Prostate gland (tissue), 2 donors: ENCODE measurements around the gene LRGUK. TPM values are rescaled to one million over a fixed set of nuclear protein-coding genes. Genes with fewer than 3 reads are reported as not detected.

Source experiments
- DNase-seq: peaks from one replicate; pipeline ENCODE4 v3.0.0-alpha.2; 2019; ENCODE audit warnings: low spot score
- H3K27ac ChIP-seq, 2 donors: fragments of 200-600 bp; sonication (generic); 2 replicates each; pipeline ENCODE4 v1.5.1; 2017 to 2019
- H3K27me3 ChIP-seq: fragments of 200-600 bp; sonication (generic); replicated peaks from 2 replicates; pipeline ENCODE4 v1.5.1; 2019; ENCODE audit not compliant: insufficient read depth
- H3K36me3 ChIP-seq, 2 donors: fragments of 200-600 bp; sonication (generic); 1 replicate in 1 of 2; 2 replicates in 1 of 2; pipeline versions ENCODE4 v1.5.1 to v1.8.1; 2017 to 2019
- H3K4me1 ChIP-seq: fragments of 200-600 bp; sonication (generic); replicated peaks from 2 replicates; pipeline ENCODE4 v1.5.1; 2019
- H3K4me3 ChIP-seq, 2 donors: fragments of 200-600 bp; sonication (generic); 2 replicates each; pipeline ENCODE4 v1.5.1; 2017 to 2019
- H3K9me3 ChIP-seq: fragments of 200-600 bp; sonication (generic); 2 replicates; pipeline ENCODE4 v1.5.1; 2017
- POLR2A ChIP-seq: fragments of 450-650 bp; IDR thresholded peaks from one replicate; pipeline ENCODE4 v1.6.1; 2016; ENCODE audit warnings: antibody characterized with exemption, mild to moderate bottlenecking
- POLR2AphosphoS5 ChIP-seq: sonication (generic); formaldehyde crosslinking; IDR thresholded peaks from one replicate; pipeline ENCODE4 v1.6.1; 2017; ENCODE audit warnings: antibody characterized with exemption
- WGBS: methylation state at CpG from one replicate; pipeline ENCODE4 v1.1.5; 2018; 5-methylcytosine and 5-hydroxymethylcytosine counted together
- intact Hi-C: fragments of 100-400 bp; cut with DNase I; formaldehyde crosslinking; loops from one replicate; pipeline ENCODE4 v1.14.2; 2022
- total RNA-seq, 2 donors: library from RNA; depleted of rRNA; stranded (reverse); fragments of >200 nt; gene quantifications; one replicate each; pipeline ENCODE4 v1.1.0, GENCODE V29; 2016
- TF ChIP-seq, protein P1 (sequence below), 4 experiments: fragments of 200-600 bp in 2 of 4; fragments of 450-650 bp in 2 of 4; sonication (generic) in 2 of 4; IDR thresholded peaks; 1 replicate in 3 of 4; 2 replicates in 1 of 4; pipeline ENCODE4 v1.5.1; 2016 to 2019; ENCODE audit warnings: antibody characterized with exemption in 4 of 4, mild to moderate bottlenecking in 2 of 4, moderate library complexity in 2 of 4

Gene LRGUK
- total RNA-seq, 2 donors from 2014 or later: 1.3 to 4.9 TPM

- TF ChIP-seq POLR2A: no peak
- TF ChIP-seq POLR2AphosphoS5: no peak
- TF ChIP-seq, protein P1, sequence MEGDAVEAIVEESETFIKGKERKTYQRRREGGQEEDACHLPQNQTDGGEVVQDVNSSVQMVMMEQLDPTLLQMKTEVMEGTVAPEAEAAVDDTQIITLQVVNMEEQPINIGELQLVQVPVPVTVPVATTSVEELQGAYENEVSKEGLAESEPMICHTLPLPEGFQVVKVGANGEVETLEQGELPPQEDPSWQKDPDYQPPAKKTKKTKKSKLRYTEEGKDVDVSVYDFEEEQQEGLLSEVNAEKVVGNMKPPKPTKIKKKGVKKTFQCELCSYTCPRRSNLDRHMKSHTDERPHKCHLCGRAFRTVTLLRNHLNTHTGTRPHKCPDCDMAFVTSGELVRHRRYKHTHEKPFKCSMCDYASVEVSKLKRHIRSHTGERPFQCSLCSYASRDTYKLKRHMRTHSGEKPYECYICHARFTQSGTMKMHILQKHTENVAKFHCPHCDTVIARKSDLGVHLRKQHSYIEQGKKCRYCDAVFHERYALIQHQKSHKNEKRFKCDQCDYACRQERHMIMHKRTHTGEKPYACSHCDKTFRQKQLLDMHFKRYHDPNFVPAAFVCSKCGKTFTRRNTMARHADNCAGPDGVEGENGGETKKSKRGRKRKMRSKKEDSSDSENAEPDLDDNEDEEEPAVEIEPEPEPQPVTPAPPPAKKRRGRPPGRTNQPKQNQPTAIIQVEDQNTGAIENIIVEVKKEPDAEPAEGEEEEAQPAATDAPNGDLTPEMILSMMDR (IDR thresholded peaks at IDR 0.05): no peak
- DNase-seq: no peak
- Histone ChIP-seq H3K27ac (no peak overlapping the region), H3K4me1 (no peaks in the 10 kb centered on the region), H3K36me3 (no peaks in the 10 kb centered on the region), H3K4me3 (no peak overlapping the region), H3K27me3 (no peaks in the 10 kb centered on the region), H3K9me3 (no peaks in the 10 kb centered on the region)
- intact Hi-C loops: no loop called here
- WGBS: 86% methylated on average over 5 of the region's 5 CpGs
Observed at GRCh38 chr7:134255814-134256213, 128.7 kb downstream of the LRGUK start.

DNA sequence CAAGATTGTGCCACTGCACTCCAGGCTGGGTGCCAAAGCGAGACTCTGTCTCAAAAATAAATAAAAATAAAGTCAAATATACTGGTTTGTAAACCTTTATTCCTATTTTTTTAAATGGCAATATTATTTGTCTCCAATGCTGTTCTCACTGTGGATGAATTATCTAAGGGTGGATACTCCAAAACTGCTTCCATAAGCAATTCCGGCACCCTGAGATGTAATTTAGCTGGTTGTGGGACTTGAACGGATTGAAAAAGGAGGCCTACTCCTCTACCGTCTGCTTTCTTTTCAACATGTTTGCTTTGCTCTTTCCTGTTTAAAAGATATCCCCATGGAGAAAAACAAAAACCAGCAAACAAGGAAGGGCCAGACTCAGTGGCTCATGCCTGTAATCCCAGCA is 135.2 kb downstream of the LRGUK start:
- H3K4me1 ChIP-seq: no peaks in the 10 kb centered on the region
- no peaks in the 10 kb centered on the region for H3K36me3 ChIP-seq
- H3K27ac ChIP-seq: no peak overlapping the region
- WGBS: 96% methylated on average over 4 of the region's 4 CpGs
- intact Hi-C loops: no loop called here
- H3K4me3 ChIP-seq: no peak overlapping the region
- TF ChIP-seq, protein P1 (IDR thresholded peaks at IDR 0.05): no peak
- TF ChIP-seq POLR2AphosphoS5 (no peak), POLR2A (no peak)
- H3K9me3 ChIP-seq: no peaks in the 10 kb centered on the region
- no peaks in the 10 kb centered on the region for H3K27me3 ChIP-seq
- no peak for DNase-seq

- no peak for DNase-seq
- Histone ChIP-seq H3K36me3 (no peaks in the 10 kb centered on the region), H3K9me3 (no peaks in the 10 kb centered on the region), H3K4me1 (no peaks in the 10 kb centered on the region), H3K27ac (no peak overlapping the region), H3K27me3 (no peaks in the 10 kb centered on the region), H3K4me3 (no peak overlapping the region)
- intact Hi-C loops: no loop called here
- WGBS: 73% methylated on average over 5 of the region's 5 CpGs
- no peak for TF ChIP-seq POLR2AphosphoS5
- TF ChIP-seq POLR2A: no peak
- TF ChIP-seq, protein P1 (IDR thresholded peaks at IDR 0.05): no peak
Observed at GRCh38 chr7:134276951-134277350, 149.8 kb downstream of the LRGUK start.

GRCh38 chr7:134278502-134279153 is 151.5 kb downstream of the LRGUK start:
- H3K4me1 ChIP-seq: no peaks in the 10 kb centered on the region
- TF ChIP-seq POLR2AphosphoS5: no peak
- TF ChIP-seq, protein P1 (IDR thresholded peaks at IDR 0.05): no peak
- TF ChIP-seq POLR2A: no peak
- H3K27ac ChIP-seq: no peak overlapping the region
- 68% methylated on average over 7 of the region's 7 CpGs for WGBS
- no peaks in the 10 kb centered on the region for H3K36me3 ChIP-seq
- no peaks in the 10 kb centered on the region for H3K27me3 ChIP-seq
- DNase-seq: no peak
- H3K4me3 ChIP-seq: no peak overlapping the region
- intact Hi-C loops: no loop called here
- H3K9me3 ChIP-seq: no peaks in the 10 kb centered on the region

DNA sequence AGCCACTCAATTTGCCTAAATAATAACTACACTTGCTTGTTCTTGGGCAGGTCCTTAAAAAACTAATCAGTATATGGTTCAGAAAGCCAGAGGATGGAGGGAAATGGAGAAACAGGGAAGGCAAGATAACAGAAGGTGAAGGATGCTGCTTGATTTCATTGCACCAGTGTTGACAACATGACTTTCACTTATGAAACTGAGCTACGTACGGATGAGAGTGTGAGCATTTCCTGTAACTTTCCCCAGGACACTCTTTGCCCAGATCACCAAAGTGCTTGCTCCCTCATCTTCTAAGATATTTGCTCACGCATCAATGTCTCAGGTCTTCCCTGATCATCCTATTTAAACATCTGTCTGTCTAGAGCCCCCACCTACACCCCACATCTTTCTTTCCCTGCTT is 152.2 kb downstream of the LRGUK start:
- H3K27me3 ChIP-seq: no peaks in the 10 kb centered on the region
- H3K4me1 ChIP-seq: no peaks in the 10 kb centered on the region
- WGBS: 93% methylated on average over 3 of the region's 3 CpGs
- no peak for DNase-seq
- no peak overlapping the region for H3K27ac ChIP-seq
- no peaks in the 10 kb centered on the region for H3K36me3 ChIP-seq
- no peak overlapping the region for H3K4me3 ChIP-seq
- intact Hi-C loops: no loop called here
- no peaks in the 10 kb centered on the region for H3K9me3 ChIP-seq
- TF ChIP-seq, protein P1 (IDR thresholded peaks at IDR 0.05): no peak
- TF ChIP-seq POLR2AphosphoS5 (no peak), POLR2A (no peak)
